ENCODE data around the gene BDKRB2.

DNA sequence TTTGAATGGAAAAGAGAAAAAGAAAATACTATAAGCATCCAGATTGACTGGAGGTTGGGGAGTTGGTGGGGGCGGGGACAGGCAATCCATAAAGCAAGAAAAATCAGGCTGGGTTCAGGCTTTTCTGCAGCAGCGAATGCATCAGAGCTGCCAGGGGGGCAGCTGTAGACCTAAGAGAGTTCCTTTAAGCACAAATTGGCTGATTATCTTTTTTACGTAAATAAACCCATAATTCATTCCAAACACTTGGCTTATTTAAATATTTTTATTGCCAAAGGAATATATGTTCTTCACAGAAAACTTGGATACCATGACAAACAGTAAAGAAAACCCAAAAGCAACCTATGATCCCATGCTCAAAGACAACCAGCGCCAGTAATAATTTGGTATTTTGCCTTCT is 10.2 kb downstream of the BDKRB2 start:
- TF ChIP-seq, protein P1, sequence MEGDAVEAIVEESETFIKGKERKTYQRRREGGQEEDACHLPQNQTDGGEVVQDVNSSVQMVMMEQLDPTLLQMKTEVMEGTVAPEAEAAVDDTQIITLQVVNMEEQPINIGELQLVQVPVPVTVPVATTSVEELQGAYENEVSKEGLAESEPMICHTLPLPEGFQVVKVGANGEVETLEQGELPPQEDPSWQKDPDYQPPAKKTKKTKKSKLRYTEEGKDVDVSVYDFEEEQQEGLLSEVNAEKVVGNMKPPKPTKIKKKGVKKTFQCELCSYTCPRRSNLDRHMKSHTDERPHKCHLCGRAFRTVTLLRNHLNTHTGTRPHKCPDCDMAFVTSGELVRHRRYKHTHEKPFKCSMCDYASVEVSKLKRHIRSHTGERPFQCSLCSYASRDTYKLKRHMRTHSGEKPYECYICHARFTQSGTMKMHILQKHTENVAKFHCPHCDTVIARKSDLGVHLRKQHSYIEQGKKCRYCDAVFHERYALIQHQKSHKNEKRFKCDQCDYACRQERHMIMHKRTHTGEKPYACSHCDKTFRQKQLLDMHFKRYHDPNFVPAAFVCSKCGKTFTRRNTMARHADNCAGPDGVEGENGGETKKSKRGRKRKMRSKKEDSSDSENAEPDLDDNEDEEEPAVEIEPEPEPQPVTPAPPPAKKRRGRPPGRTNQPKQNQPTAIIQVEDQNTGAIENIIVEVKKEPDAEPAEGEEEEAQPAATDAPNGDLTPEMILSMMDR (IDR thresholded peaks at IDR 0.05; ENCODE audit: poor library complexity), result no peak
- TF ChIP-seq EZH2 (IDR thresholded peaks at IDR 0.05; ENCODE audit: borderline replicate concordance), result no peak
